ENCODE data around the gene BMP7.

- TF ChIP-seq CTCF (IDR thresholded peaks at IDR 0.05) (no peak), POLR2A (IDR thresholded peaks at IDR 0.05) (no peak)
Measured at GRCh38 chr20:57259121-57259937, 7.1 kb downstream of the BMP7 start.

All from adrenal gland (tissue), 5 donors.